Spleen (tissue), 7 donors: ENCODE measurements around the gene PDE10A.

Experiments
- CTCF ChIP-seq, 11 experiments: fragments of 200-600 bp in 7 of 11; fragments of 450-650 bp in 4 of 11; sonication (generic) in 4 of 11; IDR thresholded peaks in 8 of 11; conservative IDR thresholded peaks in 3 of 11; 1 replicate in 7 of 11; 2 replicates in 4 of 11; pipeline versions ENCODE4 v1.4.0 to v1.8.0; 2016 to 2021; ENCODE audit warnings: antibody characterized with exemption in 11 of 11, inconsistent platforms in 4 of 11, mild to moderate bottlenecking in 1 of 11
- POLR2A ChIP-seq, 3 donors: fragments of 450-650 bp; IDR thresholded peaks; one replicate each; pipeline ENCODE4 v1.5.1; 2017; ENCODE audit warnings: antibody characterized with exemption in 3 of 3, mild to moderate bottlenecking in 1 of 3
- POLR2AphosphoS5 ChIP-seq, 3 donors: sonication (generic); formaldehyde crosslinking; IDR thresholded peaks; one replicate each; pipeline ENCODE4 v1.5.1; 2017; ENCODE audit warnings: antibody characterized with exemption in 3 of 3
- donor health status: DM: no; HTN: no; CAD: no; lungs with moderate emphysema.
- donor health status: DM: no; HTN: no; CAD: no.
- donor health status: DM: no; HTN: no; CAD: no.

GRCh38 chr6:165586706-165587105 lies 76.3 kb downstream of the PDE10A start:
- no peak for TF ChIP-seq CTCF (IDR thresholded peaks at IDR 0.05 in 8 of 11, conservative IDR thresholded peaks at IDR 0.05 in 3 of 11)
- TF ChIP-seq POLR2AphosphoS5 (IDR thresholded peaks at IDR 0.05) = no peak
- TF ChIP-seq POLR2A (IDR thresholded peaks at IDR 0.05) = no peak
